Activated naive CD8-positive, alpha-beta T cell treated with anti-CD3 and anti-CD28 coated beads, Interleukin-2, amount 10 ng/mL, durations not matched to agents 7 days and 5 days (primary cell): ENCODE measurements around the gene ITIH4. TPM values are rescaled to one million over a fixed set of nuclear protein-coding genes. Genes with fewer than 3 reads are reported as not detected.

Source experiments
- ATAC-seq: fragments of 150-1000 bp; cut with Tn5 transposase; one replicate; pipeline ENCODE4 v1.10.0; 2021; ENCODE audit warnings: low read depth, moderate library complexity
- POLR2A ChIA-PET: fragments of 350-600 bp; sonication (Branson Sonifier 250); formaldehyde crosslinking; loops from one replicate; lab custom pipeline; 2021; ENCODE audit warnings: antibody characterized with exemption; lab: Charles Lee
- DNase-seq: peaks from one replicate; pipeline ENCODE4 v3.0.0; 2021
- H3K27ac Mint-ChIP-seq: one replicate; pipeline ENCODE4 v1.8.0; 2022; ENCODE audit warnings: mild to moderate bottlenecking, mixed read lengths
- H3K27me3 Mint-ChIP-seq: one replicate; pipeline ENCODE4 v1.8.0; 2022; ENCODE audit warnings: mild to moderate bottlenecking, moderate library complexity, mixed read lengths
- H3K36me3 Mint-ChIP-seq: one replicate; pipeline ENCODE4 v1.8.0; 2021; ENCODE audit warnings: mild to moderate bottlenecking, mixed read lengths
- H3K4me1 Mint-ChIP-seq: one replicate; pipeline ENCODE4 v1.8.0; 2021; ENCODE audit warnings: mixed read lengths
- H3K4me3 Mint-ChIP-seq: one replicate; pipeline ENCODE4 v1.8.0; 2022; ENCODE audit warnings: mild to moderate bottlenecking, moderate library complexity, mixed read lengths
- H3K9me3 Mint-ChIP-seq: one replicate; pipeline ENCODE4 v1.8.0; 2021; ENCODE audit warnings: mixed read lengths
- total RNA-seq, 2 experiments: library from RNA; stranded (reverse); gene quantifications; one replicate each; pipeline ENCODE4 v1.2.3, GENCODE V29; 2021

Gene ITIH4
- total RNA-seq, 2 experiments from 2014 or later, result 29.2 to 30.7 TPM

- DNase-seq (no peak), ATAC-seq (no peak)
- no peaks in the 10 kb centered on the region for H3K27me3 Mint-ChIP-seq
- peaks cover 4% of the 10 kb centered on the region for H3K36me3 Mint-ChIP-seq
- peaks cover 11% of the 10 kb centered on the region for H3K4me1 Mint-ChIP-seq
- H3K9me3 Mint-ChIP-seq, result no peaks in the 10 kb centered on the region
- no peak overlapping the region for H3K4me3 Mint-ChIP-seq
- no peak overlapping the region for H3K27ac Mint-ChIP-seq
- POLR2A ChIA-PET, result interaction anchor here (0.9 kb wide), 1 partner anchor 201 kb away, joined by 3 read pairs; the partner anchor contains the start of gene SFMBT1
These were observed 14.7 kb upstream of the ITIH4 start for GRCh38 chr3:52845157-52845556.

- no peak for ATAC-seq
- H3K27ac Mint-ChIP-seq, result no peak overlapping the region
- H3K9me3 Mint-ChIP-seq, result no peaks in the 10 kb centered on the region
- H3K27me3 Mint-ChIP-seq, result no peaks in the 10 kb centered on the region
- peaks cover 15% of the 10 kb centered on the region for H3K4me1 Mint-ChIP-seq
- DNase-seq, result no peak
- no peak overlapping the region for H3K4me3 Mint-ChIP-seq
- POLR2A ChIA-PET, result no interaction called here
- peaks cover 5% of the 10 kb centered on the region for H3K36me3 Mint-ChIP-seq
These were observed 14.0 kb upstream of the ITIH4 start for GRCh38 chr3:52844290-52844975.

GRCh38 chr3:52843881-52844280, 13.4 kb upstream of the ITIH4 start:
- peaks cover 5% of the 10 kb centered on the region for H3K36me3 Mint-ChIP-seq
- H3K27ac Mint-ChIP-seq, result no peak overlapping the region
- POLR2A ChIA-PET, result no interaction called here
- DNase-seq (no peak), ATAC-seq (no peak)
- no peak overlapping the region for H3K4me3 Mint-ChIP-seq
- no peaks in the 10 kb centered on the region for H3K9me3 Mint-ChIP-seq
- no peaks in the 10 kb centered on the region for H3K27me3 Mint-ChIP-seq
- peaks cover 19% of the 10 kb centered on the region for H3K4me1 Mint-ChIP-seq

GRCh38 chr3:52843108-52843865, 12.8 kb upstream of the ITIH4 start:
- ATAC-seq (no peak), DNase-seq (no peak)
- H3K27ac Mint-ChIP-seq, result no peak overlapping the region
- peaks cover 5% of the 10 kb centered on the region for H3K36me3 Mint-ChIP-seq
- no peaks in the 10 kb centered on the region for H3K9me3 Mint-ChIP-seq
- H3K27me3 Mint-ChIP-seq, result no peaks in the 10 kb centered on the region
- POLR2A ChIA-PET, result interaction anchor here (0.5 to 0.6 kb wide), 2 partner anchors 185 to 588 kb away, joined by 4 to 5 read pairs; no protein-coding TSS in a partner anchor
- H3K4me1 Mint-ChIP-seq, result peaks cover 25% of the 10 kb centered on the region
- H3K4me3 Mint-ChIP-seq, result no peak overlapping the region

GRCh38 chr3:52842424-52842823, 12.0 kb upstream of the ITIH4 start:
- no peak for DNase-seq
- Mint-ChIP-seq H3K4me1 (peaks cover 34% of the 10 kb centered on the region), H3K9me3 (no peaks in the 10 kb centered on the region), H3K36me3 (peaks cover 11% of the 10 kb centered on the region), H3K4me3 (no peak overlapping the region), H3K27ac (no peak overlapping the region), H3K27me3 (no peaks in the 10 kb centered on the region)
- POLR2A ChIA-PET, result interaction anchor here (0.5 kb wide), 1 partner anchor 587 kb away, joined by 4 read pairs; no protein-coding TSS in a partner anchor
- no peak for ATAC-seq

GRCh38 chr3:52841981-52842340, 11.5 kb upstream of the ITIH4 start:
- H3K4me1 Mint-ChIP-seq, result peaks cover 36% of the 10 kb centered on the region
- POLR2A ChIA-PET, result no interaction called here
- peaks cover 12% of the 10 kb centered on the region for H3K36me3 Mint-ChIP-seq
- H3K4me3 Mint-ChIP-seq, result no peak overlapping the region
- no peak overlapping the region for H3K27ac Mint-ChIP-seq
- DNase-seq, result no peak
- no peaks in the 10 kb centered on the region for H3K27me3 Mint-ChIP-seq
- no peaks in the 10 kb centered on the region for H3K9me3 Mint-ChIP-seq
- no peak for ATAC-seq

GRCh38 chr3:52841211-52841980, 10.9 kb upstream of the ITIH4 start:
- ATAC-seq, result no peak
- Mint-ChIP-seq H3K27me3 (no peaks in the 10 kb centered on the region), H3K36me3 (peaks cover 14% of the 10 kb centered on the region), H3K4me1 (peaks cover 37% of the 10 kb centered on the region), H3K9me3 (no peaks in the 10 kb centered on the region), H3K27ac (no peak overlapping the region), H3K4me3 (no peak overlapping the region)
- no peak for DNase-seq
- POLR2A ChIA-PET, result no interaction called here

- no peak overlapping the region for H3K27ac Mint-ChIP-seq
- ATAC-seq (no peak), DNase-seq (no peak)
- peaks cover 14% of the 10 kb centered on the region for H3K36me3 Mint-ChIP-seq
- no peak overlapping the region for H3K4me3 Mint-ChIP-seq
- H3K27me3 Mint-ChIP-seq, result no peaks in the 10 kb centered on the region
- peaks cover 35% of the 10 kb centered on the region for H3K4me1 Mint-ChIP-seq
- H3K9me3 Mint-ChIP-seq, result no peaks in the 10 kb centered on the region
- POLR2A ChIA-PET, result interaction anchor here (1.3 kb wide), 1 partner anchor 206 kb away, joined by 4 read pairs; the partner anchor contains the start of gene SFMBT1
These were observed 9.5 kb upstream of the ITIH4 start for GRCh38 chr3:52839892-52840545.

GRCh38 chr3:52839268-52839575, 8.8 kb upstream of the ITIH4 start:
- Mint-ChIP-seq H3K4me1 (peaks cover 33% of the 10 kb centered on the region), H3K9me3 (no peaks in the 10 kb centered on the region), H3K36me3 (peaks cover 14% of the 10 kb centered on the region), H3K27me3 (no peaks in the 10 kb centered on the region), H3K27ac (peak overlapping the region; percentile 61), H3K4me3 (peak overlapping the region; percentile 49)
- POLR2A ChIA-PET, result interaction anchor here (0.6 to 1.3 kb wide), 5 partner anchors 18 to 207 kb away, joined by 3 to 5 read pairs (median 4); partner anchors contain the start of genes GLT8D1, NEK4 and SFMBT1
- ATAC-seq (no peak), DNase-seq (no peak)

GRCh38 chr3:52838561-52839267, 8.2 kb upstream of the ITIH4 start:
- no peaks in the 10 kb centered on the region for H3K27me3 Mint-ChIP-seq
- H3K4me1 Mint-ChIP-seq, result peaks cover 33% of the 10 kb centered on the region
- H3K27ac Mint-ChIP-seq, result peak overlapping the region; percentile 61
- peak overlapping the region; percentile 49 for H3K4me3 Mint-ChIP-seq
- H3K9me3 Mint-ChIP-seq, result no peaks in the 10 kb centered on the region
- ATAC-seq (peak; percentile 97), DNase-seq (peak; percentile 58)
- peaks cover 14% of the 10 kb centered on the region for H3K36me3 Mint-ChIP-seq
- POLR2A ChIA-PET, result interaction anchor here (0.5 to 1.3 kb wide), 6 partner anchors 17 to 243 kb away, joined by 3 to 5 read pairs (median 4); partner anchors contain the start of genes GLT8D1, NEK4 and SFMBT1

GRCh38 chr3:52836986-52837385, 6.5 kb upstream of the ITIH4 start:
- Mint-ChIP-seq H3K4me1 (peaks cover 33% of the 10 kb centered on the region), H3K36me3 (peaks cover 14% of the 10 kb centered on the region), H3K9me3 (no peaks in the 10 kb centered on the region), H3K27me3 (no peaks in the 10 kb centered on the region), H3K27ac (peak overlapping the region; percentile 22), H3K4me3 (no peak overlapping the region)
- no peak for ATAC-seq
- no peak for DNase-seq
- POLR2A ChIA-PET, result interaction anchor here (1.2 kb wide), 1 partner anchor 18 kb away, joined by 3 read pairs; no protein-coding TSS in a partner anchor

- ATAC-seq (no peak), DNase-seq (no peak)
- Mint-ChIP-seq H3K27ac (no peak overlapping the region), H3K9me3 (no peaks in the 10 kb centered on the region), H3K36me3 (peaks cover 12% of the 10 kb centered on the region), H3K4me1 (peaks cover 34% of the 10 kb centered on the region), H3K4me3 (no peak overlapping the region), H3K27me3 (no peaks in the 10 kb centered on the region)
- POLR2A ChIA-PET, result interaction anchor here (1.2 kb wide), 1 partner anchor 17 kb away, joined by 3 read pairs; no protein-coding TSS in a partner anchor
These were observed 6.0 kb upstream of the ITIH4 start for GRCh38 chr3:52836471-52836845.
